Measurements from ENCODE around the gene SORCS2.

- TF ChIP-seq CTCF (conservative IDR thresholded peaks at IDR 0.05; ENCODE audit: low read depth, low read length) (no peak), RCOR1 (IDR thresholded peaks at IDR 0.05; ENCODE audit: insufficient replicate concordance, low read length) (no peak), SMC3 (IDR thresholded peaks at IDR 0.05; ENCODE audit: low read depth, low read length) (no peak), MXI1 (IDR thresholded peaks at IDR 0.05; ENCODE audit: borderline replicate concordance, low read depth, low read length) (no peak)
Measured at GRCh38 chr4:7703688-7704087, 511.4 kb downstream of the SORCS2 start.
